ENCODE results near the gene COLQ.

COLQ gene

DNA sequence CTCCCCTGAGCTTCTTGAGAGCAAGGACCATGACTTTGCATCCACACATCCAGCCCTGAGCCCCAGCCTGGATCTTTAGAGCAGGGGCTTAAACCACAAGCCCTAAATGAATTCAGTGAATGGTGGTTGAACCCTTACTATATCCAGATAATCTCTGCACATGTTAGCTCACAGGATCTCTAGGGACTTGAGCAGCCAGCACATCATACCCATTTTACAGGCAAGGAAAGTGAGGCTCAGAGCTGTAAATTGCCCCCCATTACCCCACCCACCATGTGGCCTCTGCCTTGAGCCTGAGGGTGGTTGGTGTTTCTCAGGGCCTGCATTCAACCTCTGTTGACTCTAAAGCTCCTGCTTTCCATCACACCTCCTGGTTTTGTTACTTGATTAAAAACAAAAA is 66.5 kb downstream of the COLQ start:
- no peak for DNase-seq (ENCODE audit: low read depth)

DNA sequence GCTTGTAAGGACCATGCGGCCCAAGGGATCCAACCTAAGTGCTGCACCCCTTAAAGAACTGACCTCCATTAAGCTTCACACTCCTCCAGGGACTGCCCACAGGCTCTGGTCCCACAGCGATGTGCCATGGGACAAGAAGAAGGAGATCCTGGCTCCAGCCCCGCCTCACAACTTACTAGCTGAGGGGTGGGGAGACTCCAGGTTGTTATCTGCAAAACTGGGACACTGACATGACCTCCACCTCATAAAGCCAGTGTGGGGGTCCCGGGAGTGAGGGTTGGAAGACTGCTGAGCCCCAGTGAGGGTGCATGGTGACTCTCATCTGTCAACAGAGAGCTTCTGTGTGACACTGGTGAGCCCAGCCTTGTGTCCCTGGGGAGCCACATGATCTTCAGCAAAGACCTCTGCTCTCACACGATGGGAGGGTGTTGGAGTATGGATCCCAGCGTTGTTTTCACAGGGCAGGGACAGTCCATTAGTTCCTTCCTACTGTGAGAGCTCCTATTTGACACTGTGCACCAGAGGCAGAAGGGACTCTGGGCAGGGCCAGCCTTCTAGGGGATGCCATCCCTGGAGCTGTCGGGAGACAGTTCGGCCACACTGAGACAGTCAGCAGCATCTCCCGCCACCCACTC is 67.4 kb downstream of the COLQ start:
- no peak for DNase-seq (ENCODE audit: low read depth)

DNA sequence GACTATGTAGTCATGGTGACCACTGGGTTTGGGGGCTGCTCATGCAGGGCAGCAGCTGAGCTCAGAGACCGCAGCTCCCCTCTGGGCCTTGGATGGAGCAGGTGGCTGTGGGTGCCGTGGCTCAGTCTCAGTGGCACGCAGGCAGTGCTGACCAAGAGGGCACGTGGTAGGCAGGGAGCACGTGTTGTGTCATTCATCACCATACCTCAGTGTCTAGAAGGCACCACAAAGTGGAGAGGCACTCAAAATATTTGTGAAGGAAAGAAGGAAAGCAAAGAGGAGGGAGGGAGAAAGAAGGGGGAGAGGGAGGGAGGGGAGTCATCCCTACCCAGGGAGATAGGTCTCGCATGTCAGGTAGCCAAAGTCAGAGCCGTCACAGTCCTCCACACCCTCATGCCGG is 68.0 kb downstream of the COLQ start:
- DNase-seq (ENCODE audit: low read depth), result no peak

DNA sequence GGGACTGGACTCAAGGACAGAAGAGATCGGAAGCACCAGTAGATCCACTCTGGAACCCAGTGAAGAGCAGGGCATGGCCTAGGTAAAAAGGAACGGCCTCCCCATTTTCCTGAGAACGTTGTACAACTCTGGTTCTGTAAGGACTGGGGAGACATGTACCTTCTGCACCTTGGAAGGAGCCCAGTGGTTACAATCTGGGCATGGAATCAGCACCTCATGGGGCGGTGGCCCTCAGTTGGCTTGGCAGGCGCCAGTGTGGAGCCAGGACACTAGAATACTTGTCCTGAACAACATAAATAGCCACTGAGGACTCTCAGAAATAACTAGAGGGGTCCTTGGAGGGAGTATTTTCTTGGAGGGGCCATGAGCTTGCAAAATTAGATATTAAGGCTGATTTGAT is 68.5 kb downstream of the COLQ start:
- DNase-seq (ENCODE audit: low read depth), result no peak

DNA sequence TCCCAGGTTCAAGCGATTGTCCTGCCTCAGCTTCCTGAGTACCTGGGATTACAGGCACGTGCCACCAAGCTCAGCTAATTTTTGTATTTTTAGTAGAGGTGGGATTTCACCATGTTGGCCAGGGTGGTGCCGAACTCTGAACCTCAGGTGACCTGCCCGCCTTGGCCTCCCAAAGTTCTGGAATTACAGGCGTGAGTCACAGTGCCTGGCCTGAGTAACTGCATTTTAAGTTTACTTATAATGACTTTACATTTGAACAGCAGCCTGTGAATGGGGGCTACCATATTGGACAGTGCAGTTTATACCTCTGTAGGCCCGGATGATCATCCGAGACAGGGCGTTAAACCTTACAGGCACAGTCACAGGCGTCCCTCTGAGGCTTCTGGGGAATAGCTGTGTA is 69.3 kb downstream of the COLQ start:
- no peak for DNase-seq (ENCODE audit: low read depth)

DNA sequence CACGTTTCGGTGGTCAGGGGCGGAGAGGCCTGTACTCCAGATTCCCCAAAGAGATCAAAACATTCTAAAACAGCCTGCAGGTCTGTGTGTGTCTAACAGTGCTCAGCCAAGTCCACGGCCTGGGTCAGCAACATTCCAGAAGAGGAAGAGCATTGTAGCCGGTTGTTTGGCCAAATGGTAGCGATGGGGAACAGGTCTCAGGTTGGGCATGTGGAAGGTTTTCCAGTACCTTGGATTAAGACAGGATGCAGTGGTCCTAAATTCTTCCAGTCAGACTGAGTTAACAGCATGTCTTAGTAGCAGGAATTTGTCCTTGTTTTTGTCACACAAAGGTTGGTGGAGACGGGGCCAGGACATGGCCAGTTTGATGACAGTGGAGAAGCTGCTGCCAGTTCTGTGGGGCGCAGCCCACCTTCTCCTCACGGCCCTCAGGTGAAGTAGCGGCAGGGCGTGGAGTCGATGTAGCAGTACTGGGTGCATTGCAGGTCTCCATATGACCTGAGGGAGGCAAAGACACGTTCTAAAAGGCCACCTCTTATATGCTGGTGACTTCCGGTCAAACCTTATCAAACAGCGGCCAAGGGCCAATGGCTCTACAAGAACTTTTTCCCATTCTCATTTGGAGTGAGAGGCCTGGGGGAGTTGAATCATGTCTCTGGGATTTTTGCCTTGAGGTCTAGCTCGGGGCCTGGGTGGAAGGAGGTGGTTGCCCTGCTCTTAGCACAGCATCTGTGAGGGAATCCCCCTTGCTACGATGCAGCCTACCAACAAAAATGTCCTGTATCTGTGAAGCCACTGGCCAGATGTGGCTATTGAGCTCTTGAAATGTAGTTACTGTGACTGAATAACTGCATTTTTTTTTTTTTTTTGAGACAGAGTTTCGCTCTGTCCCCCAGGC is 70.0 kb downstream of the COLQ start:
- DNase-seq (ENCODE audit: low read depth), result no peak

DNA sequence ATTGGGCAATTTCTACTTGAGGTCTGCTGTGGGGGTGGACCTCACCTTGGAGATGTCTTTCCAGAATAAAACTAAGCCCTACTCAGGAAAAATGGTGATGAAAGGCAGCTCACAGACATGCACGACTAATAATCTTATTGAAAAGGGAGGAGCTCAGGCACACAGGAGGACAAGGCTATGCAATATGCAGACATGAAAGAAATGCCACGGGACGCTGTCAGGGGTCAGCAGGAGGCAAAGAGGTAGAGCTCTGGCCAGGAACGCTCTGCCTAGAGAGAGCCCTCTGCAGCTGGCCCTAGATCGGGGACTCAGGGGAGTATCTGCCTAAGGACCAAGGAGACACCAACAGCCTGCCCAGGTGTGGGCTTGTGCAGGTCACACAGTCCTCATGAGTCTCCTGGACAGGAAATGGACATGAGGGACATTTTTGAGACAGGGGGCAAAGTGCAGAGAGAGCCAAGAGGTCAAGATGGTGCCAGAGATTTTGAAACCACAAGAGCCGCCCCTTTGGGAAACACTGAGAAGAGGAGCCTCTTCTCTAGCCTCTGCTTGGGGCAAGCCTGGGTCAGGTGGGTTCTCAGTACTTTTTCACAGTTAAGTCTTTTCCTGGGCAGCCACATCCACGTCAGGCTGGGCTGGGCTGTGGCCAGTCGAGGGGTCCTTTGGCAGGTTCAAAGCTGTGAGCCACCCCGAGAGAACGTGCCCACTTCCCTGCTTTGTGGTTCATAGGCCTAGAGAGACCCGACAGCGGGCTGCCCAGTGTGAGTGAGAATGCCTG is 70.9 kb downstream of the COLQ start:
- no peak for DNase-seq (ENCODE audit: low read depth)

DNA sequence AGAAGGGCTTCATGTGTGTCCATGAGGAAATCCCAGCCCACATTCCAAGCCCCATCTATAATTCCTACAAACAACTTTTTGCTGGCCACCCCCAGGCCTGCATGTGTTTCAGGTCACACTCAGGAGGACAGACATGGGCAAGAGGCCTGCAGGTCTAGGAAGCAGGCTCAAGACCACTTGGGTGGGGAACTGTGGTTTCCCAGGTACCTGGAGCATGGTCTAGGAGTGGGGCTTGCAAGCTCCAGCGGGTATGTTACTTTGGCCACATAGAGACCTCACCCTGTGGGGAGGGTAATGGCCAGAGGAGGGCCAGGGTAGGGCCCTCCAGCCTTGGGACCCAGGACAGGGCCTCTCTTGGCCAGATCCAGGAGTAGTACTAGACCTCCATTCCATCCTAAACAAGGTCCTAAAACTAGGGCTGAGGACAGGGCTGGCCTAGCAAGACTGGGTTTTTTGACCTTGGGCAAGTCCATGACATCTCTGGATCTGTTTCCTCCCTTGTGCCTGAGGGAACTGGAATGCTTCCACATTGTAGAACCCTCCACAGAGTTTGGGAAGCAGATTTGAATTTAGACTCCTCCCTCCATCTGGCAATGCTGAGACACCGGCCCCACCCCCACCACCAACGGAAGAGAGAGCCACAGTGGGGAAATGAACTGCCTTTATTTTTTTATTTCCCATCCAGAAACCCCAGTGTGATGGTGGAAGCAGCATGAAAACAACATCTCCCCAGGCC is 71.8 kb downstream of the COLQ start:
- DNase-seq (ENCODE audit: low read depth), result no peak

DNA sequence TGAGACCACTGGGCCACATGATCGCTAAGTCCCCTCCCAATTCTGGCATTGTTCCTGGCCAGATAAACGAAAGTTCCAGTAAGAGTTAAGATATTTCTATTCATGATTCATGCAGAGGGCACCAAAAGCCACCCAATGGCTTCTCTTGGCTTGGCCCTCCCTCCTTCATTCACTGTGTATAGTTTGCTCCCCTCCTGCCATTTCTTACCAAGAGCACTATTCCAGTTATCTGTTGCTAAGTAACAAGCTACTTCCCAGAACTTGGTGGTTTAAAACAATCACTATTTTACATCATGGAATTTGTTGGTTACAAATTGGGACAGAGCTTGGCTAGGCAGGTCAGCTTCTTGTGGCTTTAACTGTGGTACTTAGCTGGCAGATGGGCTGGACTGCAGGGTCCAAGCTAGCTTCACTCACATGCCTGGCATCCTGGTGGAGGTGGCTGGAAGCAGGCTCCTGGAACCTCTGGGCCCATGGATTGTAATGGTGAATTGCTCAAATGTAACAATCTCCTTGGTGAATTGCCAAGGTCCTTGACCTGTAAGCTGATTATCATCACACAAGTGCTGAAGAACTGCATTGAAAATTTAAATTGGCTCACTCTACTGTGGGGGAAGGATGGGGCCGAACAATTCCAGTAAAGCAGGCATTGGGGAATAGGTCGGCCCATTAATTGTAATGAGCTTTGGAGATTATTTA is 77.5 kb downstream of the COLQ start:
- peak; percentile 37 for DNase-seq (ENCODE audit: low read depth)

DNA sequence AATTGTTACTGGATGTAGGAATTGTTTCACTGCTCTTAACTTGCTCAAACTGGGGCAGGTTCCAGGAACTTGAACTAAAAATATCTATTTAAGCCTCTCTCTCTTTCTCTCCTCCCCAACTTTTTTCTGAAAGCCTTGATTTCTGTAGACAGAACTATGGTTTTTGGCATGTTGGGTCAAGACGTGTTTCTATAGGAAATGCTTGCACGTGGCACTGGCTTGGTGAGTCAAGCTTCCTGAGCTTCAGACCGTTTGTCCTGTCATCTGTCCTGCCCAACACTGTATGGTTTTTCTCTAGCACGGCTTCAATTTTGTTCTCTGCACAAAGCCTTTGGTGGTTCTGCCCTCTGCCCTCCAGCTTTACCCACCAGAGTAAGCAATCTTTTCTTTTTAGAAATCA is 80.6 kb downstream of the COLQ start:
- DNase-seq (ENCODE audit: low read depth), result no peak

DNA sequence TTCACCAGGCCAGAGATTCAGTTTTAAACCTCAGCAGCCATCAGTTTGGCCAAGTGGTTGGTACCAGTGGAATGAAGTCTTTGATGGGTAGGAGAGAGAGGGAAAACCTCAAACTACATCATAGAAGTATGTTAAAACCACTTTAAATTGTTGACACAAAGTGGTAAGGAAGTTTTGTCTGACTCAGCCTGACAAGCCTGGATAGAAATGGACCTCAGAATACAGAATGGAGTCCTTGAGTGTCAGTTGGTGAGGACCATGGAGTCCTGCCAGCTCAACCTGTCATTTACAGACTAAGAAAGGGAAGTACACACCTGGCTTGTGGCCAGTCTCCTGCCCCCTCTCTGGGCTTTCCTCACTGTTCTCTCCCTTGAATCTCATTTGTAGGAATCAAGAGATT is 82.0 kb downstream of the COLQ start:
- peak; percentile 16 for DNase-seq (ENCODE audit: low read depth)

DNA sequence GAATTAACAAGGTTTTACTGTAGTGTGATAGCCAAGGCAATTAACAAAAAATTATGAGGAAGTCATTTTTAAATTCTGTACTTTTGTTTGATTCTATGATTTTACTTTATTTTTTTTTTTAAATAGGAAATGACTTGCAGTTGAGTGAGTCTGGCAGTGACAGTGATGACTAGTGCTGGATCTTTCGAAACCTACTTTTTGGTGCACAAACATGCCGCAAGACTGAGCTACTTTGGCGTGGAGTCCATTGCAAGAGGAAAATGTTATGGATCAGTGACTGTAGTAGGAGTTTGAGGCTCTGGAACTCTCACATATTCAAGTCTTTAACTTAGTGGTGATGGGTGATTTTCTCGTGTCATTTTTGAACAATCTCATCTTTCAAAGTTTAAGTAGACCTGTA is 82.5 kb downstream of the COLQ start:
- peak; percentile 38 for DNase-seq (ENCODE audit: low read depth)

DNA sequence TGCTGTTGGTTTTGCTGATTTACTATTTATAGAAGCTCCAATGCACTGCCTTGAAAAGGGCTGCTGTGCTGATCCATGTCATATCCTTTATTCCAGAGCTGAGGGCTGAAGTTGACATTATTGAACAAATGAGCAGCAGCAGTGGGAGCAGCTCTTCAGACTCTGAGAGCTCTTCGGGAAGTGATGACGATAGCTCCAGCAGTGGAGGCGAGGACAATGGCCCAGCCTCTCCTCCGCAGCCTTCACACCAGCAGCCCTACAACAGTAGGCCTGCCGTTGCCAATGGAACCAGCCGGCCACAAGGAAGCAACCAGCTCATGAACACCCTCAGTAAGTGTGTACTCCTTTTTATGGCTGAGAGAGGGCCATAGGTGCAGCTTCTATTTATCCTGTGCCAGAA is 85.3 kb downstream of the COLQ start:
- no peak for DNase-seq (ENCODE audit: low read depth)

DNA sequence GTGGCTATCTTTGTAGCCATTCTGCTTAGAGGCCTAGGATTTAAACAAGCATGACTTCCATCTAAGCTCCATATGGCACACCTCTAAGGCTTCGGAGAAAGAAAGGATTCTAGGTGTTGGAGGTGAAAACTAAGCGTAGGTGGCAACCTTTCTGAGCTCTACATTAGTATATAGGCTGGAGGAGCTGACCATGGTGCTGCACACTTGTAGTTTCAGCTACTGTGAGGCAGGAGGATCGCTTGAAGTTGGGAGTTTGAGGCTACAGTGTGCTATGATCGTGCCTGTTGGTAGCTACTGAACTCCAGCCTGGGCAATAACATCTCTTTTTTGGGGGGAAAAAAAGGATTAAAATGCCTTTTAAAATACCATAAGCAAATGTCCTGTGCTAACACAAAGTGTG is 86.8 kb downstream of the COLQ start:
- no peak for DNase-seq (ENCODE audit: low read depth)

DNA sequence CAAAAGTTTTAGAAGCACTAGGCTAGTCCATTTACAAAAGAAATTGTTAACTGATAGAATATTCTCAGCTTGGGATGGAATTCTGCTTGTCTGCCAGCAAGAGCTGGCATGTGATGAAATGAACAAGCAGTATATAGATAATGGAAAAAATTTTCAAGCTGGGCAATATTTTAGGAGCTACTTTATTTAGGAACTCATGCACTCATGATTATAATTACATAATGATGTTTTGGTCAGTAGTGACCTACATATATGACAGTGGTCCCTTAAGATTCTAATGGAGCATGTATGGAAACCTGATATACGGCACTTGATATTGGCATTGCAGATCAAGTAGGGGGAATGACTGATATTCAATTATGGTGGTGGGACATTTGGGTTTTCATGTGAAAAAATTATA is 88.0 kb downstream of the COLQ start:
- DNase-seq (ENCODE audit: low read depth), result no peak

DNA sequence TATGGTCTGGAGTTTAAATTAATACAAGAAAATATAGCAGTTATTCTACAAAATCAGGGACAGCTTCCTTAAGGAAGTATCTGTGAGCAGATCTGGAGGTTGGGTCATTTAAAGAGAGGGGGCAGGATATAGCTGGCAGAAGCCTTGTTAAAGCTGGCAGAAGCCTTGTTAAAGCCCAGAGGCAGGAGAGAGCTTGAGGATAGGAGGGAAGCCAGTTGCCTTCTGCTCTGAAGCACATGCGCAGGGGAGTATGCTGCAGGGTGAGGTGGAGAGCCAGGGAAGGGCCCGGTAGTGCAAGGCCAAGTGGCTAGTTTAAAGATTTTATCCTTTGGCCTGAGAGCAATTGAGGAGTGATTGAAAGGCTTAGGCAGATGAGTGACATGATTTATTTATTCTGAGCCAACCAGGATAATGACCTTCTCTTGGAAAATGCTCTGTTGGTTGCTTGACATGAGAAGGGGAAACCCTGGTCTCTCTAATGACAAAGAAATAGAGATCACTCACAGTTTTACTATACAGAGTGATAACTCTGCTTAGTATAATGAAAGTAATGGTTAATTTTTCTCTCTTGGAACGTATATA is 90.2 kb downstream of the COLQ start:
- DNase-seq (ENCODE audit: low read depth), result no peak

DNA sequence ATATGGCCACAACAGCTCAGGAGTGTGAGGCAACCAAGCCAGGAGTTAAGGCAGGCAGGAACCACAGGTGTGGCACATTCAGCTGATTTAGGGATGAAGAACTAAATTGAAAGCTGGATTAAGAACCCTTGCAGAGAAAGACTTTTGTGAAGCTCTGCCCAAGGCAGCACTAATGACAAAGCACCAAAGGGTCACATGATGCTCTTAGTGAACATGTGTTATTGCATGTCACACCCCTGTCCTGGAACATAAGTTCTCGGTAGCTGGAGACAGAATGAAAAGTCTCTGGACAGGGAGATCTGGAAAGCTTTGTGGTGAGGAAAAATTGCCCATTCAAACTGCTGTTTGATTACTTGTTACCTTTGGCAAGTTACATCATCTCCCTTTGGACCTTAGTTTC is 90.9 kb downstream of the COLQ start:
- DNase-seq (ENCODE audit: low read depth), result no peak

DNA sequence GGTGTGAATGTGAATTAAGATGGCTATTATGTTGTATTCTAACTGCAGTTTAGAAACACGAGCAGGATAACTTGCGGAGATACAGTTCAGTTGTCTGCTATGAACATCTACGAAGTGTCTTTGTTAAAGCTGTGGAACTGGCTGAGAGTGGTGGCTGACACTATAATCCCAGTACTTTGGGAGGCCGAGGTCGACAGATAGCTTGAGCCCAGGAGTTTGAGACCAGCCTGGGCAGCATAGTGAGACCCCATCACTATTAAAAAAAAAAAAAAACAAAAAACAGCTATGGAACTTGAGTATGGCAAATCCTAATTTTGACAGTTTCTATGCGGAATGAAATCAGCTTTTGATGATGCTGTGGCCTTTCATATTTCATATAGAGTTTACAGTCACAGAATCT is 92.4 kb downstream of the COLQ start:
- no peak for DNase-seq (ENCODE audit: low read depth)

DNA sequence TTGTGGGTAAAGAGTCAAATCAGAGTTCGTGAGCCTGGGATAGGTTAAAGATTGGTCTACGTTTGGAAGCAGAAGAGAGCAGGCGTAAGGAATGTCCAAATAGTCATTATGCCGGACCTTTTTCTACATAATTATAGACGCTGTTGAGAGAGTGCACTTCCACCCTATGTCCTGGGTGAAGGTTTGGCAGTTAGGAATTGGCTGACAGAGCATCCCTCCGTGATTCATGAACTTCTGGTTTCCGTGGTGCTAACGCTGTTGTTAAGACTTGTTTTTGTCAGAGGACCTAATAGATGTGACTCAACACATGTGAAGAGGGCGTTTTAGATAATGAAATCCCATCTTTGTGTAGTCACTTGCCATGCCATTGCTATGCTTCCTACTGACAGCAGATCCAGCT is 93.0 kb downstream of the COLQ start:
- DNase-seq (ENCODE audit: low read depth), result peak; percentile 77

DNA sequence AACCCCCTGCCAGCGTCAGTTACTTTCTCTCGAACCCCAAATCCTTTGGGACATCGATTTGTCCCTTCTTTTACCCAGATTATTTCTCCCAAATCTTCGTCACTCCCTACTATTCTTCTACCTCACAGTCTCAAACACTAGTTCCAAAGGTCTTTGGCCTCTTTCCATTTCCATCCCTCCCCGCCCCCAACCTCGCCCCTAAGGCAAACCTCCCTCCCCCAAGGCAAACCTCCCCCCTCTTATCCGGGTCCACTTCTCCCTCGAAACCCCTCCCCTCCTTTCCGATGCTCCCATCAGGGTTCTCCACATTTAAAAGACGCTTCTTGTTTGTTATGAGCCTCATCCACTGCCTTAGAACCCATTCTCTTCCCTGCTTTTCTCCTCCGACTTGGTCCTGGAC is 93.5 kb downstream of the COLQ start:
- DNase-seq (ENCODE audit: low read depth), result no peak

DNA sequence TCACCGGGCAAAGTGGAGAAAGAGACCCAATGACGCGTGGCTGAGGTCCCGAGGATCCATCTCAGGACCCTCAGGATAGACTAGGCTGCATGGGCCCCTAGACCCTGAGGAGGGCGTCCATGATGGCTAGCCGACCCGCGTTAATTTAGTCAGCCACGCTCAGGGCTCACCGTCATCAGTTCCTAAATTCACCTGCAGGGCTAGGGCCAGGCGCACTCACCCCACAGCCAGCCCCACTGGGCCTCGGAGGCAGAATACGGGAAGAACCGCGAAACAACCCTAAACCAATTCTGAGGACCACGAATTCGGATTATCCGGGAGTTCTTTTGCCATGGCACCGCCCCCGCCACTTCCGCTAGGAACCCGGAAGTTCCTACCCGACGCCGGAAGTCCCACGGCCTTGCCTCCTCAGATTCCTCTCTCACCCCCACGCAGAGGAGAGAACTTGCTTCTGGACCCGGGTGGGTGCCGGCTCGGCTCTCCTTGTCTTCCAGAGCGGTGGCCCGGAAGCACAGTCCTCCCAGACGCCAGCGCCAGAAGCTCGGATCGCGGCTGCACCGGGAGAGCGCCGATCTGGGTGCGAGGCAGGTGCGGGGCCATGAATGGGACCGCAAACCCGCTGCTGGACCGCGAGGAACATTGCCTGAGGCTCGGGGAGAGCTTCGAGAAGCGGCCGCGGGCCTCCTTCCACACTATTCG is 94.2 kb downstream of the COLQ start, which contains the start of the genes EAF1 and METTL6:
Gene EAF1, plus strand, starts transcription at position 417 of the 699 bp plus-strand sequence. Its CDS starts 182 bp downstream, at position 599.
Gene METTL6, minus strand, starts transcription at position 363 of the 699 bp plus-strand sequence. CDS start 1,033 bp downstream, outside the sequence.
- peak; percentile 79 for DNase-seq (ENCODE audit: low read depth)

Data from amniotic epithelial cell (primary cell).